Measurements from ENCODE around the gene DDR1. TPM values are rescaled to one million over a fixed set of nuclear protein-coding genes. Genes with fewer than 3 reads are reported as not detected.
"Not testable (repeated sequence)": the region's sequence is repeated elsewhere in the genome, so short reads cannot be mapped to it uniquely, and the experiment has no call there.

Gene DDR1
- total RNA-seq, 1 donor from 2014 or later, result 13.7 TPM

GRCh38 chr6:30842754-30843610 is 41.3 kb upstream of the DDR1 start:
- no peaks in the 10 kb centered on the region for H3K36me3 Mint-ChIP-seq (ENCODE audit: low read depth)
- no peaks in the 10 kb centered on the region for H3K27me3 Mint-ChIP-seq (ENCODE audit: low read depth)
- intact Hi-C loops (cut with micrococcal nuclease), result no loop called here
- H3K27ac Mint-ChIP-seq, result no peak overlapping the region
- H3K9me3 Mint-ChIP-seq, result no peaks in the 10 kb centered on the region
- peaks cover 15% of the 10 kb centered on the region for H3K4me1 Mint-ChIP-seq (ENCODE audit: low read depth)
- DNase-seq (ENCODE audit: low spot score), result no peak
- no peak overlapping the region for H3K4me3 Mint-ChIP-seq (ENCODE audit: low read depth)

DNA sequence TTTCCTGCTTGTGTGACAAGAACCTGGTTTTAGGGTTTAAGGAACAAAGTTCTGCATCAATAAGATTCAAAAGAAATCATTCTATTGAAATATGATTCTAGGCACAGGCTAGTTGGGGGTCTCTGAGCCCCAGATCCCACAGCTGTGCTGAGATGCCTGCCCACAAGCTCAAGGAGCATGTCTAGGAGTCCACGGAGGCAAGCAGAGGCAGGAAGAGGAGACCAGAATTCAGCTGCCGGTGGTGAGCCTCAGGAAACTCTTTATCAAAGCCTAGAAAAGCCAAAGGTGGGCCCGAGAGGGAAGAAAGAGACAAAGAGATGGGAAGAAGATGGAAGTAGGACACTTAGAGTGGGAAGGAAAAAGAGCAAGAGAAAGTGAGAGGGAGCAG is 40.7 kb upstream of the DDR1 start:
- Mint-ChIP-seq H3K36me3 (ENCODE audit: low read depth) (no peaks in the 10 kb centered on the region), H3K4me1 (ENCODE audit: low read depth) (peaks cover 15% of the 10 kb centered on the region), H3K27me3 (ENCODE audit: low read depth) (no peaks in the 10 kb centered on the region), H3K4me3 (ENCODE audit: low read depth) (no peak overlapping the region), H3K27ac (no peak overlapping the region), H3K9me3 (no peaks in the 10 kb centered on the region)
- intact Hi-C loops (cut with micrococcal nuclease), result no loop called here
- no peak for DNase-seq (ENCODE audit: low spot score)

- no peaks in the 10 kb centered on the region for H3K36me3 Mint-ChIP-seq (ENCODE audit: low read depth)
- DNase-seq (ENCODE audit: low spot score), result no peak
- no peaks in the 10 kb centered on the region for H3K9me3 Mint-ChIP-seq
- peaks cover 15% of the 10 kb centered on the region for H3K4me1 Mint-ChIP-seq (ENCODE audit: low read depth)
- intact Hi-C loops (cut with micrococcal nuclease), result no loop called here
- no peaks in the 10 kb centered on the region for H3K27me3 Mint-ChIP-seq (ENCODE audit: low read depth)
- H3K27ac Mint-ChIP-seq, result no peak overlapping the region
- H3K4me3 Mint-ChIP-seq (ENCODE audit: low read depth), result no peak overlapping the region
These were observed 40.2 kb upstream of the DDR1 start for GRCh38 chr6:30844118-30844535.

- DNase-seq (ENCODE audit: low spot score), result no peak
- H3K4me1 Mint-ChIP-seq (ENCODE audit: low read depth), result peaks cover 15% of the 10 kb centered on the region
- no peak overlapping the region for H3K27ac Mint-ChIP-seq
- peaks cover 2% of the 10 kb centered on the region for H3K27me3 Mint-ChIP-seq (ENCODE audit: low read depth)
- H3K36me3 Mint-ChIP-seq (ENCODE audit: low read depth), result no peaks in the 10 kb centered on the region
- H3K9me3 Mint-ChIP-seq, result no peaks in the 10 kb centered on the region
- H3K4me3 Mint-ChIP-seq (ENCODE audit: low read depth), result no peak overlapping the region
- intact Hi-C loops (cut with micrococcal nuclease), result no loop called here
These were observed 39.1 kb upstream of the DDR1 start for GRCh38 chr6:30845183-30845582.

DNA sequence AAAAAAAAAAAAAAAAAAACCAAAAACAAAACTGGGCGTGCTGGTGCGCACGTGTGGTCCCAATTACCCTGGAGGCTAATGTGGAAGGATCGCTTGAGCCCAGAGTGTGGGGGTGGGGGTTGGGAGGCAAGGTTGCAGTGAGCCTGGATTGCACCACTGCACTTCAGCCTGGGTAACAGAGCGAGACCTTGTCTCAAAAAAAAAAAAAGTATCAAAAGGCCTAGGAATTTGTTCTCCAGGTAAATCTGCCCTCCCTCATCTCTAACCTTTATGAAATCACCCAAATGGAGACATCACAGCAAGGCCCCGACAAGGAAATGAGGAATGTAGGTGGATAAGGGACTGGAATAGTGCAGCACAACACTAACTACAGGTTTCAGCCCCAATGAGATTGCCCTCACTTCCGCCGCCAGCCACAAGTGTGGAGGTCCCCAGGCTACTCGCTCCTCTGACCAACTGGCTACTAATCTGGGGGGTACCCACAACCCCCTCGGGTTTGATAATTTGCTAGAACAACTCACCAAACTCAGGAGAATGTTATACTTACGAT is 36.8 kb upstream of the DDR1 start:
- no peaks in the 10 kb centered on the region for H3K36me3 Mint-ChIP-seq (ENCODE audit: low read depth)
- peaks cover 13% of the 10 kb centered on the region for H3K9me3 Mint-ChIP-seq
- intact Hi-C loops (cut with micrococcal nuclease), result no loop called here
- peaks cover 8% of the 10 kb centered on the region for H3K4me1 Mint-ChIP-seq (ENCODE audit: low read depth)
- peaks cover 2% of the 10 kb centered on the region for H3K27me3 Mint-ChIP-seq (ENCODE audit: low read depth)
- H3K27ac Mint-ChIP-seq, result no peak overlapping the region
- no peak overlapping the region for H3K4me3 Mint-ChIP-seq (ENCODE audit: low read depth)
- DNase-seq (ENCODE audit: low spot score), result no peak

DNA sequence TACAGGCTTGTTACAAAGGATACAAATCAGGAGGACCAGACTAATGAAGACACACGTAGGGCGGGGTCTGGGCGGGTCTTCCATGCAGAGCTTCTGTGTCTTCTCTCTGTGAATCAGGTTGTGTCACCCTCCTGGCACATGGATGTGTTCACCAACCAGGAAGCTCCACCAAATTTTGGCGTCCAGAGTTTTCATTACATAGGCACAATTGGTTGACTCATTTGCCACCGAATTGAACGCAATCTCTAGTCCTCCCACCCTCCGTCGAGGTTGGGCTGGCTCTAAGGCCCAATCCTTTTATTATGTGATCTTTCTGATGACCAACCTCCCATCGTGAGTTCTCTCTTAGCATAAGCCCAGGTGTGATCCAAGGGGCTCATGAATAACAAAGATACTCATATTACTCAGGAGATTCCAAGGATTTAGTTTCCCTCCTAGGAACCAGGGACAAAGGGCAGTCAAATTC is 36.3 kb upstream of the DDR1 start:
- Mint-ChIP-seq H3K4me1 (ENCODE audit: low read depth) (peaks cover 8% of the 10 kb centered on the region), H3K4me3 (ENCODE audit: low read depth) (no peak overlapping the region), H3K36me3 (ENCODE audit: low read depth) (no peaks in the 10 kb centered on the region), H3K27me3 (ENCODE audit: low read depth) (peaks cover 2% of the 10 kb centered on the region), H3K27ac (no peak overlapping the region), H3K9me3 (peaks cover 16% of the 10 kb centered on the region)
- DNase-seq (ENCODE audit: low spot score), result no peak
- intact Hi-C loops (cut with micrococcal nuclease), result no loop called here

GRCh38 chr6:30849903-30850651 is 34.2 kb upstream of the DDR1 start:
- H3K4me3 Mint-ChIP-seq (ENCODE audit: low read depth), result no peak overlapping the region
- H3K9me3 Mint-ChIP-seq, result peaks cover 16% of the 10 kb centered on the region
- no peaks in the 10 kb centered on the region for H3K36me3 Mint-ChIP-seq (ENCODE audit: low read depth)
- H3K4me1 Mint-ChIP-seq (ENCODE audit: low read depth), result no peaks in the 10 kb centered on the region
- intact Hi-C loops (cut with micrococcal nuclease), result no loop called here
- no peak for DNase-seq (ENCODE audit: low spot score)
- H3K27me3 Mint-ChIP-seq (ENCODE audit: low read depth), result peaks cover 2% of the 10 kb centered on the region
- no peak overlapping the region for H3K27ac Mint-ChIP-seq

DNA sequence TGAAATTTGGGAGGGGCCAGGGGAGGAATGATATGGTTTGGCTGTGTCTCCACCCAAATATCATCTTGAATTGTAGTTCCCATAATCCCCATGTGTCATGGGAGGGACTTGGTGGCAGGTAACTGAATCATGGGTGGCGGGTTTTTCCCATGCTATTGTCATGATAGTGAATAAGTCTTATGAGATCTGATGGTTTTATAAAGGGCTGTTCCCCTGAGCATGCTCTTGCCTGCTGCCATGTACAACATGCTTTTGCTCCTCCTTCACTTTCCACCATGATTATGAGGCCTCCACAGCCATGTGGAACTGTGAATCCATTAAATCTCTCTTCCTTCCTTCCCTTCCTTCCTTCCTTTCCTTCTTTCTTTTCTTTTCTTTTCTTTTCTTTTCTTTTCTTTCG is 31.9 kb upstream of the DDR1 start:
- H3K4me3 Mint-ChIP-seq (ENCODE audit: low read depth); H3K27ac Mint-ChIP-seq; intact Hi-C loops (cut with micrococcal nuclease); DNase-seq (ENCODE audit: low spot score); H3K4me1 Mint-ChIP-seq (ENCODE audit: low read depth); H3K36me3 Mint-ChIP-seq (ENCODE audit: low read depth): not testable (repeated sequence)
- H3K27me3 Mint-ChIP-seq (ENCODE audit: low read depth), result peaks cover 10% of the 10 kb centered on the region
- H3K9me3 Mint-ChIP-seq, result peaks cover 16% of the 10 kb centered on the region

DNA sequence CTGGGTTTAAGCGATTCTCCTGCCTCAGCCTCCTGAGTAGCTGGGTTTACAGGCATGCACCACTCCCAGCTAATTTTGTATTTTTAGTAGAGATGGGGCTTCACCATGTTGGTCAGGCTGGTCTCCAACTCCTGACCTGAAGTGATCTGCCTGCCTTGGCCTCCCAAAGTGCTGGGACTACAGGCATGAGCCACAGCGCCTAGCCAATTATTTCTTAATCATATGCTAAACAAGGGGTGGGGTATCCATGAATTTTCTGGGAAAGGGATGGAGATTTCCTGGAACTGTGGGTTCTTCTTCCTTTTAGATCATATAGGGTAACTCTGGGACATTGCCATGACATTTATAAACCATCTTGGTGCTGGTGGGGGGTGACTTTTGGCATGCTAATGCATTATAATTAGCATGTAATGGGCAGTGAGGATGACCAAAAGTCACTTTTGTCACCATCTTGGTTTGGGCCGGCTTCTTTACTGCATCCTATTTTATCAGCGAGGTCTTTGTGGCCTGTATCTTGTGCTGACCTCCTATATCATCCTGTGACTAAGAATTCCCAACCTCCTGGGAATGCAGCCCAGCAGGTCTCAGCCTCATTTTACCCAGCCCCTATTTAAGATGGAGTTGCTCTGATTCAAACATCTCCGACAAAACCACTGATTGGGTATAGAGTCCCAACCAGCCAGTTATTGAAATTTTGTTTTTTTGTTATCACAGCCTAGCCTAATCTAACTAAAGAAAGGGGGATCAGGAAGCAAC is 29.9 kb upstream of the DDR1 start:
- Mint-ChIP-seq H3K4me3 (ENCODE audit: low read depth) (no peak overlapping the region), H3K9me3 (peaks cover 23% of the 10 kb centered on the region), H3K27me3 (ENCODE audit: low read depth) (peaks cover 10% of the 10 kb centered on the region), H3K4me1 (ENCODE audit: low read depth) (no peaks in the 10 kb centered on the region), H3K36me3 (ENCODE audit: low read depth) (no peaks in the 10 kb centered on the region), H3K27ac (no peak overlapping the region)
- intact Hi-C loops (cut with micrococcal nuclease), result no loop called here
- no peak for DNase-seq (ENCODE audit: low spot score)

DNA sequence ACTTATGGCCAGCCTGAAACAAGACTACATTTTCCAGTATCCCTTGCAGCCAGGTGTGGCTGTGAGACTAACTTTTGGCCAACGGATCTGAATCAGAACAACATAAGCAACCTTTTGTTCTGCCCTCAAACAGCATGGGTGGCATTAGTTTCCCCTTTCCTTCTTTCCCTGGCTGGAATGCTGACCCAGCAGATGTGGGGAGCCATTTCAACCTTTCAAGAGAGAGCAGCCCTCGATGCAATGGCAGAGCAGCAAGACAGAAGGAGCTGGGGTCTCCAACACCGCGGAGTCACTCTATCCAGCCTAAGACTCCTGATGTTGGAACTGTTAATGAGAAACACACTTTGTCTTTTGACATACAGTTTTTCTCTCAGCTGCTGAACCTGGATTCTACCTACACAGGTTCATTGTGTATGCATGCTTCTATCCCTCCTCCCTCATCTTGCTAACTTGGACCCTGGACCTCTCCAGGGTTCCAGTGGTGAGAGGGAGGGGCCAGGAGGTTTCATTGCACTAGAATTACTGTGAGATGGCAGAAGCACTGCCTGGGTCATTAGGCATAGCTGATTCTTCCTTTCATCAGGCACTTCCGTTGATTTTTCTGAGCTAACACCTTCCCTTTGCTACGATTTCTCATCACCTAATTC is 28.8 kb upstream of the DDR1 start:
- intact Hi-C loops (cut with micrococcal nuclease), result no loop called here
- no peaks in the 10 kb centered on the region for H3K36me3 Mint-ChIP-seq (ENCODE audit: low read depth)
- H3K9me3 Mint-ChIP-seq, result peaks cover 23% of the 10 kb centered on the region
- no peaks in the 10 kb centered on the region for H3K4me1 Mint-ChIP-seq (ENCODE audit: low read depth)
- DNase-seq (ENCODE audit: low spot score), result no peak
- peaks cover 8% of the 10 kb centered on the region for H3K27me3 Mint-ChIP-seq (ENCODE audit: low read depth)
- H3K4me3 Mint-ChIP-seq (ENCODE audit: low read depth), result no peak overlapping the region
- no peak overlapping the region for H3K27ac Mint-ChIP-seq

GRCh38 chr6:30857112-30857511 is 27.2 kb upstream of the DDR1 start:
- H3K4me3 Mint-ChIP-seq (ENCODE audit: low read depth), result no peak overlapping the region
- H3K27me3 Mint-ChIP-seq (ENCODE audit: low read depth), result peaks cover 8% of the 10 kb centered on the region
- H3K9me3 Mint-ChIP-seq, result peaks cover 21% of the 10 kb centered on the region
- H3K4me1 Mint-ChIP-seq (ENCODE audit: low read depth), result no peaks in the 10 kb centered on the region
- H3K27ac Mint-ChIP-seq, result no peak overlapping the region
- DNase-seq (ENCODE audit: low spot score), result no peak
- H3K36me3 Mint-ChIP-seq (ENCODE audit: low read depth), result peaks cover 5% of the 10 kb centered on the region
- intact Hi-C loops (cut with micrococcal nuclease), result no loop called here

DNA sequence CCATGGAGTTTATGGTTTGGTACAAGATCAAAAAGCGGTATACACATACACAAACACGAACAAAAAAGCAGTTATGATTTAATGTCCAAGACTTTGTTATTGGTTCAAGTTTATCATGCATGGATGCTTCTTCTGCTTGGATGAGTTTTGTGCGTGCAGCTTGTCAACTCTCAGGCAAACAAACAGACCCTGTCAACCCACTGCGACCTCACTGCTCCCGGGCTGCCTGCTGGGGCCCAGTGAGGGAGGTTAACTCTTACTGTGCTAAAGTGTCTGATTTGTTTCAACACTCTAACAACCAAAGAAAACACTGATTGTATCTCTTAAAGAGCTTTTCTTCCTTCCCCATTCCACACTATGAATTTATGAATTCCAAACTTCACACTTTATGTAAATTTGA is 26.8 kb upstream of the DDR1 start:
- no peaks in the 10 kb centered on the region for H3K4me1 Mint-ChIP-seq (ENCODE audit: low read depth)
- DNase-seq (ENCODE audit: low spot score), result no peak
- intact Hi-C loops (cut with micrococcal nuclease), result no loop called here
- H3K36me3 Mint-ChIP-seq (ENCODE audit: low read depth), result peaks cover 5% of the 10 kb centered on the region
- no peak overlapping the region for H3K4me3 Mint-ChIP-seq (ENCODE audit: low read depth)
- peaks cover 17% of the 10 kb centered on the region for H3K9me3 Mint-ChIP-seq
- no peak overlapping the region for H3K27ac Mint-ChIP-seq
- peaks cover 8% of the 10 kb centered on the region for H3K27me3 Mint-ChIP-seq (ENCODE audit: low read depth)
